NCI-H1694 treated with DMSO at 0.1 percent for 48 hours (cell line): ENCODE measurements around the gene CAVIN1.
"Not testable (repeated sequence)": the region's sequence is repeated elsewhere in the genome, so short reads cannot be mapped to it uniquely, and the experiment has no call there.

Source experiments
- DNase-seq: peaks from one replicate; lab custom pipeline; 2025; lab: John Stamatoyannopoulos, UW

CAVIN1 gene, protein sequence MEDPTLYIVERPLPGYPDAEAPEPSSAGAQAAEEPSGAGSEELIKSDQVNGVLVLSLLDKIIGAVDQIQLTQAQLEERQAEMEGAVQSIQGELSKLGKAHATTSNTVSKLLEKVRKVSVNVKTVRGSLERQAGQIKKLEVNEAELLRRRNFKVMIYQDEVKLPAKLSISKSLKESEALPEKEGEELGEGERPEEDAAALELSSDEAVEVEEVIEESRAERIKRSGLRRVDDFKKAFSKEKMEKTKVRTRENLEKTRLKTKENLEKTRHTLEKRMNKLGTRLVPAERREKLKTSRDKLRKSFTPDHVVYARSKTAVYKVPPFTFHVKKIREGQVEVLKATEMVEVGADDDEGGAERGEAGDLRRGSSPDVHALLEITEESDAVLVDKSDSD

DNA sequence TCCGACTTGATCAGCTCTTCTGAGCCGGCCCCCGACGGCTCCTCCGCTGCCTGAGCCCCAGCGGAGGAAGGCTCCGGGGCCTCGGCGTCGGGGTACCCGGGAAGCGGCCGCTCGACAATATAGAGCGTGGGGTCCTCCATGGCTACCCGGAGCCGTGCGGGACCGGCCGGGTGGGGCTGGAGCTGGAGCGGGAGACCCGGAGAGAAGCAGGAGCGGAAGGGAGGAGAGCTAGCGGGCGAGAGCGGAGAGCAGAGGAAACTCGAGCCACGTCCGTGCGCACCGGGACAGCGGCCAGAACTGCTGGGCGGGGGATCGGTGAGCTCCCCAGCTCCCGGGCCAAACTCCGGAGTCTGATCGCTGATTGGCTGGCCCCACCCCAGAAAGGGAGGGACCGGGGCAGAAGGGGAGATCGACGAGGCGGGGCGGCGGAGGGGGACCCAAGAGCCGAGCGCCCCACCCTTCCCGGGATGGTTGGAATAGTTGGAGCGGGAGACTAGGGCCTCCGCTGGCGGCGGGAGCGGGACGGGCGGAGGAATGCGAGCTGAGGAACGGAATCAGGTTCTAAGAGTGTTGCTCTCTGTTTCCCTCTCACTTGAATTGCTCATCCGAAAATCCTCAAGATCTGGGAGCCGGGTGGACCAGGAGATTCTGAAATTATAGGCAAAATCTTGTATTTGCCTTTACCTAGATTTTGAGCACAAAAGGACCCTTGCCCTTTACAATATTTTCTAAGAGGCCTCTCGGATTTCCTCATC lies at the start of gene CAVIN1:
Gene CAVIN1 (minus strand): TSS at position 299 of the 755 bp plus-strand sequence. CDS start 159 bp downstream, at position 140.
- DNase-seq: peak; percentile 43

DNA sequence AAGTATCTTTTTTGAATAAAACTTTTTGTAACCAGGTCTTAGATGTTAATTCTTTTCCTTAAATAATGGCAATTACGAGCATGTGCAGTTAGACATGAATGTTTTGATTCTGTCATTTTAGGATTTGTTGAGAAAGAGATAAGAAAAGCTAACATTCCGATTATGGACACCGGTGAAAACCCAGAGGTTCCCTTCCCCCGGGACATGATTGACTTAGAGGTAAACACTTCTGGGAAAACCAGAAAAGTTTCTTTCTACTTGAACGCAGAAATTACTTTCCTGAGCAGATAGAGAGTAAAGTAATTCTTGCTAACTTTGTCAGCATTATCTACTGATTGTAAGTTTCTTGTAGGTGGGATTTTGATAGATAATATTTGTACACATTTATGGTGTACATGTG lies 44.8 kb upstream of the CAVIN1 start:
- DNase-seq: no peak

DNA sequence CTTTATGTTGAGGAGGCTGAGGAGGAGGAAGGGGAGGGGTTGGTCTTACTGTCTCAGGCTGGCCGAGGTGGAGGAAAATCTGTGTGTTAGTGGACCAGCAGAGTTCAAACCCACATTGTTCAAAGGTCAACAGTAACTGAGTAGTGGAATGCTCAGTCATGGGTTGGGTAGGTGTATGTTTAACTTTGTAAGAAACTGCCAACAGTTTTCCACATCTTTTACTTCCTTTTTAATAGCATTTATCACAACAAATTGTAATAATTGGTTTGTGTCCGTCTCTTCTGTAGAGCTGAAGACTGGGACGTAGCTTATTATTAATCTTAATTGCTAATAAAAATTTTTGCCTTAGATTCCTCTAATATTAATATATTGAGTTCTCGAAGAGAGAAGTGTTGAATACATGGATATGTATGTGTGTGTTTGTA lies 40.9 kb upstream of the CAVIN1 start:
- no peak for DNase-seq

DNA sequence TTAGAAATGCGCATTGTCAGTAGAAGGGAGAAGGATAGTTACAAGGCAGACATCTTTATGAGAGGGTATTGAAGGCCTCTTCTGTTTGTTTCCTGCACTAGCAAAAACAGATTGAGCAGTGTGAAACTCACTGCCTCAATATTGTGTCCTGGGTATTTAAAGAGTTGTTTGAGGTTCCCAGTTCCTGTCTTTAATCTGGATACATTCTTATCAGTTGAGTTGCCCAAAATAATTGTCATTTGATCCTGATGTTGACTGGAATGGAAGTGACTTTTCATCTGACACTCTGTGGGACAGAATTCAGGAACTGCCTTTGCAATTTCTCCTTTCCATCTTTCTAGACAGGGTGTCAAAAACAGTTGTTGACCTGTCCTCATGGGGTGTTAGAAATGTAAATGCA lies 37.3 kb upstream of the CAVIN1 start:
- peak; percentile 19 for DNase-seq

DNA sequence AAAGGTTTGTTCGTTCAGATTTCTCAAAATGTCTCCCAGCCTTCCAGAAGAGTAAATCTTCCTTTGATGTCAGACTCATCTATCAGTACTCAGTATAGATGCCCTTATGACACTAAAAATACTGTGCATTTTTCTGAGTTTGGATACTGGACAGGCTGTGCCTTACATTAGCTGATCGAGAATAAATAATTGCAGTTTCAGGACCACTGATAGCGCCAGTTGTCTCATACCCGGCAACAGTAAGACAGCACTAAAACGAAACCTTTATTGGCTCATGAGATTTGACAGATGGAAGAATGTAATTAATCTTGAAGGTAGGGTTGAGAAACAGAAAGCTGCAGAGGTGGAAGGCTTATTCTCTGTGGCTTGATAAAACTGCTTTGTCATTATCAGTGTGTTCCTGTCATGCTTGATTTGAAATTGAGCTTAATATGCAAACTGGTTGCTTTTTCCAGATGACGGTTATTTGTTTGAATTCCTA lies 36.8 kb upstream of the CAVIN1 start:
- peak; percentile 34 for DNase-seq

DNA sequence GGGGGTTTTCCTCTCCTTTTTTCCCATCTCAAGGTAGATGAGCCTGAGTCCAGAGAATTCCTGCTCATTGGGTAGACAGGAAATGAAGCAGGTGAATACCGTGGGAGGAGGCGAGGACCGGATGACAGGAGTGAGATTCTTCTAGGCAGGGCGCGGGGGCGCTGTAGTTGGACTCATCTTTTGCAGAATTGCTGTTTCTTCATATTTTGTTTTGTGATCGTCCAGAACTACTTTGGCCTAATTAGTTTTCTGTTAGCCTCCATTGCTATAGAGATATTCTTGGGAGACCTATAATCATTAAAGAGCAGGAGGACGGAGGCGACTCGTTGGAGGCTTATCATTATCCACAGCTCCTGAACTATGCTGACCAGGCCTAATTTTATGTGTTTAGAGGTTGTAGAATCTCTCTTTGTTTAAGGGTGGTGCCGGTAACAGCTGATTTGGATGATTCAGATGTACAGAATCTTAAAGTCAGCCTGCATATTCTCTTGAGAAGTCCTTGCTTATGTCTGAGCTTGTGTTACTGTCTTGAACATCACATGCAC lies 36.3 kb upstream of the CAVIN1 start:
- peak; percentile 40 for DNase-seq

DNA sequence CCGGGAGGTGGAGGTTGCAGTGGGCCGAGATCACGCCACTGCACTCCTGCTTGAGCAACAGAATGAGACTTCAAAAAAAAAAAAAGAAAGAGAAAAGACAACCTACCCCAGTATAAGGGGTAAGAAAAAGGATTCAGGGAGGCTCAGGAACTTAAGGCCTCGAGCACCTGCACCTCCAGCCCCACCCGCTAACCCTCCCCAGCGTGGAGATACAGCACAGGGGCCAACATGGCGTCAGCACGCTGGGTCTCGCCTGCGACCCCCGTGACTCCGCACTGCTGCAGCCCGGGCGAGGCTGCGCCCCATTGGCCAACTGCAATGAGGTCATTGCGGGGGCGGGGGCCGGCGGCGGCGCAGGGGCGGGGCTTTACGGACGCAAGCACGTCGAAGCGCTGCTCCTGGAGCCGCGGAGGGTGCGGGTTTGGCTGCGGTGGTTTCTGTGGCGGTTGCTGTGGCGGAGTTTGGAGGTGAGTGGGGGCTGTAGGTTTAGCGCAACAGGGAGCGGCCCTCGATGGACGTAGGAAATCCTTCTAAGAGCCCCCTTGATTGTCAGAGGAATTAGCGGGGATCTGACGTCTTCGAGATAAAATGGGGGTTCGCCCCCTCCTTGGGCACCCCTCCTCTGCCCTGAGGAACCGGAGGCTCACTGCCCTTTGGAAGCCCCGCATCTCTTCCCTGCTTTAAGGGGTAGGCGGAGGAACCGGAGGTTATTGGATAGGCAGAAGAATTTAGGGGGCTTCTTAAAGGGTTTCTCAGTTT lies 35.6 kb upstream of the CAVIN1 start, which contains the start of gene ATP6V0A1:
Gene ATP6V0A1 (plus strand): TSS at position 382 of the 759 bp plus-strand sequence. CDS start 2,017 bp downstream, outside the sequence.
- peak; percentile 81 for DNase-seq

DNA sequence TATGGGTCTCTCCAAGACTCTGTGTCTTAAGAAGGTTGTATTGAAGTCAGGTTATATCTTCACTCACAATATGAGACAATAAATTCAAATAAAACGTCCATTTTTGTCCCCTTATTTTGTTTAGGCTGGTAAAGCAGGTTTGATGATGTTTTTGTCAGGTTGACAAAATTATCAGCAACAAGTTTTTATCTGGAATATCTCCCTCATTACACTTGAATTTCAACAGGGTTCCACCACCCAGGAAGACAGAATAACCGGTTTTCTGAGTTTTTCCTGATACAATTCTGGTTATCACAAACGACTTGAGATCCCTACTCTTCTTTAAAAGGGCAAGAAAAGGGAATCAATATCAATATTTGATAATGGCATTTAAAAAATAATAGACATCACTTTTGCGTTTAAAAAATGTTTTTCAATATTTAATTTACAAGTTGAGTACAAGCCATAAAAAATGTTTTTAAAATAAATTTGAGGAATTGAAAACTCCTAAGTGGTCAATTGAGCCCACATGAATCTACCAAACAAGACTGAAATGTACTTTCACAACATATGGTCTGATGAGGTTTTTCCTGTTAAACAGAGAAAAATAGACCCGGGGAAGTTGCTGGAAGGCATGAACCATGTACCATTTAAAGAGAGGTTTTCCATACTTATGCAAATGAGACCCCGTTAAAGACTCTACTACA lies 34.2 kb upstream of the CAVIN1 start:
- no peak for DNase-seq

DNA sequence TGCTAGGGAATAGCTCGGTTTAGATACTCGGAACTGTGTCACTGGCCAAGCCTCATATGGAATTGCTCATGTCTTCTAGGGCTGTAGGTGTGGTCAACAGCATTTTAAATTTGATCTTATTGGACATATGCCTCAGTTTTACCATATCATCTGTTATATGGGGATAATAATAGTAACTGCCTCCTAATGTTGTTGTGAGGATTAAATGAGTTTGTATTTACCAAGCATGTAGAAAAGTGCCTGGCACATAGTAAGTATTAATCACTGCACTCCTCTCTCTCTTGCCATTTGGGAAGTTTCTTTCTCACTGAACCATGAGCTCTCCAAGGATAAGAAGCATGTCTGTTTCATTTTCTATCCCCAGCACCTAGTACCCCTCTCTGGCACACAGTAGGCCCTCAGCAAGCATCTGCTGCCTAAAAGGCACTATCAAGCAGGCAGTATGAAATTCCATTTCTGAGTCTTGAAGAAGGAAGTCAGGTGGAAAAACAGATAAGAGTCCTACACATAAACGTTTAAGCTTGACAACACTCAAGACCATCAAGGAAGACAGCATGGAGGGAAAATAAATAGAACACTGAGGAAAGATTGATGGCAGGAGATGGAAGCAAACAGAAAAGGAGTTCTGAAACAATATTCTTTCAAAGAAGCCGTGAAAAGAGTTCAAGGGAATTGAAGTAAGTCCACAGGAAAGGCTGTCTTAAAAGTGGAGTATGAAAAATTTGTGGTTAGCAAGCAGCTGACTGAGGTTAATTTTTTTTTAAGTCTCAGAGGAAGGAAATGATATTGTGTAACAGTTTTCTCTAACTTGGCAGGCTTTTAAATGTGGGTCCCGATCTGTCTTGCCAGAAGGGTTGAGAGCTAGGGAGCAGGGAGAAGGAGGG lies 33.4 kb upstream of the CAVIN1 start:
- DNase-seq: peak; percentile 9

DNA sequence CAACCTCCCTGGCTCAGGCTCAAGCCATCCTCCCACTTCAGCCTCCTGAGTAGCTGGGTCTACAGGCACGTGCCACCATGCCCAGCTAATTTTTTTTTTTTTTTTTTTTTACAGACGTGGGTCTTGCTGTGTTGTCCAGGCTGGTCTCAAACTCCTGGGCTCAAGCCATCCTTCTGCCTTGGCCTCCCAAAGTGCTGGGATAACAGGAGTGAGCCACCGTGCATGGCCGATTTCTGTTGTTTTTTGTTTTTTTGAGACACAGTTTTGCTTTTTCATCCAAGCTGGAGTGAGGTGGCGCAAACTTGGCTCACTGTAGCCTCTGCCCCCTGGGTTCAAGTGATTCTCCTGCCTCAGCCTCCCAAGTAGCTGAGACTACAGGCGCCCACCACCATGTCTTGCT lies 31.9 kb upstream of the CAVIN1 start:
- DNase-seq: not testable (repeated sequence)

DNA sequence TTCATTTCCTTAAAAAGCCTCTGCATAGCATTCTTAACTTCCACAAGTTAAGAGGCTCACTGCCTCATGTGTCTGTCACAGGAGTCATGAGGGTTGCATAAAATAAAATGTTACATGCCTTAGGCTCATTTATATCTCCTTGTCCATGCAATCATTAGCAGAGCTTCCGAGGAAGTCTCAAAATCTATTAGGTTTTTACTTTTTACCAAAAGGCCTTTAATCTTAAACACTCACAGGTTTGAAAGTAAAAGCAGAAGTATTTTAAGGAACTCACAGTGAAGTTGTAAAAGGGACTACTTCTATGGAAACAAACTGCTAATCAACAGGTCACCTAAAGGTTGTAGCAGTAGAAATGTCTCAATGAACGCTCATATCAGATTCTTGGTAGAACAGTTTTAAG lies 30.4 kb upstream of the CAVIN1 start:
- DNase-seq: no peak

DNA sequence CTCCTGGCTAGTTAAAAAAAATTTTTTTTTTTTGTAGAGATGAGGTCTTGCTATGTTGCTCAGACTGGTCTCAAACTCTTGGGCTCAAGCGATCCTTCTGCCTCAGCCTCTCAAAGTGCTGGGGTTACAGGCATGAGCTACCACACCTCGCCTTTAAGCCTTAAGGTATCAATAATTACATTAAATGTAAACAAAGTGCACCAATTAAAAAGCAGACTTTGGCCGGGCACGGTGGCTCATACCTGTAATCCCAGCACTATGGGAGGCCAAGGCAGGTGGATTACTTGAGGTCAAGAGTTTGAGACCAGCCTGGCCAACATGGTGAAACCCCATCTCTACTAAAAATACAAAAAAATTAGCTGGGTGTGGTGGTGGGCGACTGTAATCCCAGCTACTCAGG lies 28.2 kb upstream of the CAVIN1 start:
- DNase-seq: not testable (repeated sequence)

DNA sequence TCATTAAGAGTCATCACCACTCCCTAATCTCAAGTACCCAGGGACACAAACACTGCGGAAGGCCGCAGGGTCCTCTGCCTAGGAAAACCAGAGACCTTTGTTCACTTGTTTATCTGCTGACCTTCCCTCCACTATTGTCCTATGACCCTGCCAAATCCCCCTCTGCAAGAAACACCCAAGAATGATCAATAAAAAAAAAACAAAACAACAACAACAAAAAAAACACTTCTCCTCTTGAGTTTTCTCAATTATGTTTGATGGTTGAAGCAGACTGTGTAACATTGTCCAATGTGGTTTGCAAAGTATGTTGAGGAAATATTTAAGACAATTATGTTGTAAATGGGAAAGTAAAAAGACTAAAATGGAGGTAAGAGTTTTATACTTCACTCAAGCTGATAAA lies 26.8 kb upstream of the CAVIN1 start:
- DNase-seq: not testable (repeated sequence)

DNA sequence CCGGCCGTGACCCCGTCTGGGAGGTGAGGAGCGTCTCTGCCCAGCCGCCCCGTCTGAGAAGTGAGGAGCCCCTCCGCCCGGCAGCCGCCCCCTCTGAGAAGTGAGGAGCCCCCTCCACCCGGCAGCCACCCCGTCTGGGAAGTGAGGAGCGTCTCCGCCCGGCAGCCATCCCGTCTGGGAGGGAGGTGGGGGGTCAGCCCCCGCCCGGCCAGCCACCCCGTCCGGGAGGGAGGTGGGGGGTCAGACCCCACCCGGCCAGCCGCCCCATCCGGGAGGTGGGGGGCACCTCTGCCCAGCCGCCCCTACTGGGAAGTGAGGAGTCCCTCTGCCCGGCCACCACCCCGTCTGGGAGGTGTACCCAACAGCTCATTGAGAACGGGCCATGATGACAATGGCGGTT lies 26.1 kb upstream of the CAVIN1 start:
- not testable (repeated sequence) for DNase-seq

DNA sequence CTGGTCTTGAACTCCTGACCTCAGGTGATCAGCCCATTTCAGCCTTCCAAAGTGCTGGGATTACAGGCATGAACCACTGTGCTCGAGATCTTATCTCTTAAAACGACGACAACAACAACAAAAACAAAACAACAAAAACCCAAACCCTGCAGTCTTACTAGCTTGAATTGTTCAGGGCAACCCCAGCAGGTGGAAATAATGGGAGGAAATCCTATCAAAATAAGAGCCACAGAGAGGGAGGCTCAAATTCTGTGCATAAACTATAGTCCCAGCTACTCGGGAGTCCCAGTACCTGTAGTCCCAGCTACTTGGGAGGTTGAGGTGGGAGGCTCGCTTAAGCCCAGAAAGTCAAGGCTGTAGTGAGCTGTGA lies 19.1 kb upstream of the CAVIN1 start:
- no peak for DNase-seq

DNA sequence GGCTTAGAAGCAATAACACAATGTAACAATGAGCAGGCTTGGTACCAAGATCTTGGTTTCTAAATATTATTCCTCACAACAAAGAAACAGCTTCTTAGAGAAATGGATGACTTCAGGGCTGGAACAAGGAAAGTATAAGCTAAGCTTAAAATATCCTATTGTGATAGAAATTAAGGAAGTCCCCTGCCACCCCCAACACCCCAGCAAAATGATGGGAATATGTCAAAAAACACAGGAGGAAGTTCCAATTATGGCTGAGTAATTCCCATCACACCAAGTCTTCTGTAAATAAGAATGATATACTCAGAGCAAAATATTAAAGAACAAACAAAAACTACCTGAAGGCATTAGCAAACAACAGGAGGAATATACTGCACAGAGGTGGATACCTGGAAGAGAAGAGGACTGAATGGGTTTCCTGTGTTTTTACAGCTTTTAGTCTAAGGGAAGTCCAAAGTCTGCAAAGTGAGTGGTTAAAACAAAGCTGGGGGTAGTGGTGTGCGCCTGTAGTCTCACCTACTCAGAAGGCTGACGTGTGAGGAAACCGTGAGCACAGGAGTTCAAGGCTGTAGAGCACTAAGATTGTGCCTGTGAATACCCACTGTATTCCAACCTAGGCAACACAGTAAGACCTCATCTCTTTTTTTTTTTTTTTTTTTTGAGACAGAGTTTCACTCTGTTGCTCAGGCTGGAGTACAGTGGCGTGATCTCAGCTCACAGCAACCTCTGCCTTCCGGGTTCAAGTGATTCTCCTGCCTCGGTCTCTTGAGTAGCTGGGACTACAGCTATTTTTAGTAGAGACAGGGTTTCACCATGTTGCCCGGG lies 18.5 kb upstream of the CAVIN1 start:
- no peak for DNase-seq

DNA sequence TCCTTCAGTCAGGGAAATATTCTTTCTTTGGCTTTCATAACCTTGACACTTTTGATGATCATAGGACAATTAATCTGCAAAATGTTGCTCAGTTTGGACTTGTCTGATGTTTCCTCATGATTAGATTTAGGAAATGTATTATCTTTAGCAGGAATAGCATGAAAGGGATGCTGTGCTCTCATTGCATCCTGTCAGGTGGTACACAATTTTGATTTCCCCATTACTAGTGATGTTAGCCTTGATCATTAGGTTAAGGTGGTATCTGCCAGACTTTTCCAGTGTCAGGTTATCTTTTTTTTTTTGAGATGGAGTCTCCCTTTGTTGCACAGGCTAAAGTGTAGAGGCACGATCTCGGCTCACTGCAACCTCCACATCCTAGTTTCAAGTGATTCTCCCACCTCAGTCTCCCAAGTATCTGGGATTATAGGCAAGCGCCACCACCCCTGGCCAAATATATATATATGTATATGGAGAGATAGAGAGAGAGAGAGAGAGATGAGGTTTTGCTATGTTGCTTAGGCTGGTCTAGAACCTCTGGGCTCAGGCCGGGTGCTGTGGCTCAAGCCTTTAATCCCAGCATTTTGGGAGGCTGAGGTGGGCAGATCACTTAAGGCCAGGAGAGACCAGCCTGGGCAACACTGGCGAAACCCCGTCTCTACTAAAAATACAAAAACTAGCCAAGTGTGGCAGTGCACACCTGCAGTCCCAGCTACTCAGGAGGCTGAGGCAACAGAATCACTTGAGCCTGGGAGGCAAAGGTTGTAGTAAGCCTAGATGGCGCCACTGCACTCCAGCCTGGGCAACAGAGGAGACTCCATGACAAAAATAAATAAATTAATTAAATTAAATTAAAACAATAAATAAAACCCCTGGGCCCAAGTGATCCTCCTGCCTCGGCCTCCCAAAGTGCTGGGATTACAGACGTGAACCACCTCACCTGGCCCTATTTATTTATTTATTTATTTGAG lies 15.8 kb upstream of the CAVIN1 start:
- peak; percentile 24 for DNase-seq

DNA sequence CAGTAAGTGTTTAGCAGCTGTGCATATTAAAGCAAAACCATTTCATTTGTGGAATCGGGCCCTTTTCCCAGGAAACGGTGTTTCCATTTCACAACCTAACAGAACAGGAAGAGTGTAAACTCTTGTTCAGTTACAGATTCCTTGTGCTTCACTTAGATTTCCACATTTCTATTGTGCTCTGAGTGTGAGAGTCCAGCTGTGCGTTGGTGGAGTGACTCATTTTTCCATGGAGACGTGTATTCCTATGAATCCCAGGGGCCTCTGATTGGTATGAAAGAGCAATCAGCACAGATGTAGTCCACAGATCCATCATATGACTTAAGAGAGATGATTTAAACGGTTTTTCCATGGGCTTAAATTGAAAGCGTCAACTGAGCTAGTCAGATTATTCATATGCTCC lies 13.3 kb upstream of the CAVIN1 start:
- DNase-seq: no peak
